Measurements from ENCODE around the gene ATF5. TPM values are rescaled to one million over a fixed set of nuclear protein-coding genes. Genes with fewer than 3 reads are reported as not detected.

ATF5 gene
- total RNA-seq, 2 experiments from 2014 or later: 7.1 to 9.3 TPM

- peak; percentile 73 for ATAC-seq
- Mint-ChIP-seq H3K9me3 (ENCODE audit: insufficient read depth) (no peaks in the 10 kb centered on the region), H3K27ac (peak within 1 kb of the TSS; percentile 87), H3K4me3 (peak within 1 kb of the TSS; percentile 53), H3K4me1 (ENCODE audit: low read depth) (peaks cover 37% of the 10 kb centered on the region), H3K36me3 (ENCODE audit: low read depth) (no peaks in the 10 kb centered on the region), H3K27me3 (ENCODE audit: low read depth) (no peaks in the 10 kb centered on the region)
- POLR2A ChIA-PET: interaction anchor here (0.5 to 3.8 kb wide), 6 partner anchors 11 to 36 kb away, joined by 3 to 27 read pairs (median 4); partner anchors contain the start of genes ATF5 and NUP62
- peak; percentile 72 for DNase-seq
- CTCF ChIA-PET: interaction anchor here (0.6 to 1.3 kb wide), 2 partner anchors 31 to 214 kb away, joined by 3 to 4 read pairs; no protein-coding TSS in a partner anchor
Observed at GRCh38 chr19:49896863-49897621, 32.0 kb upstream of the ATF5 start, which contains the start of gene IL4I1. Gene IL4I1, minus strand, starts transcription at chr19:49896887. Its CDS starts 727 bp downstream, at chr19:49896160.

- no peaks in the 10 kb centered on the region for H3K9me3 Mint-ChIP-seq (ENCODE audit: insufficient read depth)
- H3K36me3 Mint-ChIP-seq (ENCODE audit: low read depth): peaks cover 32% of the 10 kb centered on the region
- ChIA-PET POLR2A (no interaction called here), CTCF (interaction anchor here (1.5 kb wide), 1 partner anchor 14 kb away, joined by 3 read pairs; no protein-coding TSS in a partner anchor)
- no peak overlapping the region for H3K27ac Mint-ChIP-seq
- no peaks in the 10 kb centered on the region for H3K27me3 Mint-ChIP-seq (ENCODE audit: low read depth)
- H3K4me1 Mint-ChIP-seq (ENCODE audit: low read depth): peaks cover 11% of the 10 kb centered on the region
- no peak overlapping the region for H3K4me3 Mint-ChIP-seq
- ATAC-seq (no peak), DNase-seq (no peak)
Observed at GRCh38 chr19:49904136-49904535, 24.9 kb upstream of the ATF5 start.

DNA sequence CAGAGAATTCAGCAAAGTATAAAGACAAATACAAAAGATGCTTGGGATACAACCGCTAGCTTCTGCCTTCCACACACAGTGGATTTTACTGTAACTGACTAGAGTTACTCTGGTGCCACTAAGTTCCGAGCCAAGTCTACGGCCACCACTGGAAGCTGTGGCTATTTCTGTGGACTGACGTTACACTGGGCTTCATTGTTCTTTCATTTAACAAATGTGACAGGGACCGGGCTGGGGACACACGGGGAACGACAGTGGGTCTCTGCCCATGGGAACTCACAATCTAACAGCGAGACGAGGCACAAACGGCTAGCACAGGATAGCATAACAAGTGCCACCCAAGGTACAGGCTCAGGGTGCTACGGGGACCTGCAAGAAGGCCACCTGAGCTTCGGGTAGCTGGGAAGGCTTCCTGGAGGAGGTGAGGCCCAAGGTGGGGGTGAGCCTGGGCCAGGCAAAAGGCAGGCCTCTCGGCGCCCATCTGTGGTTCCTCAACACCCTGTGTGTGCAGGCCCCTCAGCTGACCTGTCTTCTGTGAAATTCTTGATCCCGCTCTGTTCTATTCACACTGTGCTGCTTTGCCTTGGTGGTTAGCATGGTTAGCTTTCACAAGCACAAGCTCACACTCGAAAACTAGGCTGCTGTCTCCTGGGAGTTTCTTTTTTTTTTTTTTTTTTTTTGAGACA lies 22.0 kb upstream of the ATF5 start:
- Mint-ChIP-seq H3K9me3 (ENCODE audit: insufficient read depth) (no peaks in the 10 kb centered on the region), H3K36me3 (ENCODE audit: low read depth) (peaks cover 49% of the 10 kb centered on the region), H3K27me3 (ENCODE audit: low read depth) (no peaks in the 10 kb centered on the region), H3K4me3 (no peak overlapping the region), H3K4me1 (ENCODE audit: low read depth) (peaks cover 22% of the 10 kb centered on the region), H3K27ac (no peak overlapping the region)
- ChIA-PET CTCF (no interaction called here), POLR2A (no interaction called here)
- no peak for ATAC-seq
- DNase-seq: no peak

- H3K27me3 Mint-ChIP-seq (ENCODE audit: low read depth): no peaks in the 10 kb centered on the region
- ChIA-PET CTCF (no interaction called here), POLR2A (interaction anchor here (0.9 kb wide), 1 partner anchor 10 kb away, joined by 5 read pairs; the partner anchor contains the start of gene IL4I1)
- no peaks in the 10 kb centered on the region for H3K9me3 Mint-ChIP-seq (ENCODE audit: insufficient read depth)
- ATAC-seq (no peak), DNase-seq (no peak)
- H3K4me1 Mint-ChIP-seq (ENCODE audit: low read depth): peaks cover 26% of the 10 kb centered on the region
- no peak overlapping the region for H3K4me3 Mint-ChIP-seq
- no peak overlapping the region for H3K27ac Mint-ChIP-seq
- peaks cover 54% of the 10 kb centered on the region for H3K36me3 Mint-ChIP-seq (ENCODE audit: low read depth)
Observed at GRCh38 chr19:49907745-49908446, 21.1 kb upstream of the ATF5 start.

GRCh38 chr19:49908480-49909420 lies 20.3 kb upstream of the ATF5 start:
- H3K4me3 Mint-ChIP-seq: no peak overlapping the region
- H3K9me3 Mint-ChIP-seq (ENCODE audit: insufficient read depth): no peaks in the 10 kb centered on the region
- peaks cover 31% of the 10 kb centered on the region for H3K4me1 Mint-ChIP-seq (ENCODE audit: low read depth)
- no peaks in the 10 kb centered on the region for H3K27me3 Mint-ChIP-seq (ENCODE audit: low read depth)
- ATAC-seq (no peak), DNase-seq (no peak)
- POLR2A ChIA-PET: interaction anchor here (0.9 to 1.8 kb wide), 3 partner anchors 9 to 21 kb away, joined by 3 to 7 read pairs (median 5); partner anchors contain the start of genes ATF5, IL4I1 and NUP62
- CTCF ChIA-PET: no interaction called here
- H3K27ac Mint-ChIP-seq: peak overlapping the region; percentile 30
- peaks cover 63% of the 10 kb centered on the region for H3K36me3 Mint-ChIP-seq (ENCODE audit: low read depth)

- H3K9me3 Mint-ChIP-seq (ENCODE audit: insufficient read depth): no peaks in the 10 kb centered on the region
- ATAC-seq (no peak), DNase-seq (no peak)
- no peak overlapping the region for H3K4me3 Mint-ChIP-seq
- POLR2A ChIA-PET: interaction anchor here (0.6 to 1.8 kb wide), 4 partner anchors 10 to 319 kb away, joined by 3 to 7 read pairs (median 4); partner anchors contain the start of genes ATF5 and NUP62
- CTCF ChIA-PET: no interaction called here
- H3K27me3 Mint-ChIP-seq (ENCODE audit: low read depth): no peaks in the 10 kb centered on the region
- H3K4me1 Mint-ChIP-seq (ENCODE audit: low read depth): peaks cover 30% of the 10 kb centered on the region
- peaks cover 74% of the 10 kb centered on the region for H3K36me3 Mint-ChIP-seq (ENCODE audit: low read depth)
- no peak overlapping the region for H3K27ac Mint-ChIP-seq
Observed at GRCh38 chr19:49910179-49910578, 18.8 kb upstream of the ATF5 start.

- Mint-ChIP-seq H3K27me3 (ENCODE audit: low read depth) (no peaks in the 10 kb centered on the region), H3K27ac (peak overlapping the region; percentile 44), H3K36me3 (ENCODE audit: low read depth) (peaks cover 74% of the 10 kb centered on the region), H3K4me3 (no peak overlapping the region), H3K9me3 (ENCODE audit: insufficient read depth) (no peaks in the 10 kb centered on the region), H3K4me1 (ENCODE audit: low read depth) (peaks cover 31% of the 10 kb centered on the region)
- DNase-seq (no peak), ATAC-seq (no peak)
- ChIA-PET CTCF (interaction anchor here (1.1 to 1.5 kb wide), 2 partner anchors 11 to 17 kb away, joined by 4 to 5 read pairs; partner anchors contain the start of genes ATF5 and NUP62), POLR2A (interaction anchor here (0.6 to 1.7 kb wide), 6 partner anchors 9 to 34 kb away, joined by 3 to 16 read pairs (median 4); partner anchors contain the start of genes AKT1S1, ATF5, NUP62 and TBC1D17)
Observed at GRCh38 chr19:49911381-49912145, 17.4 kb upstream of the ATF5 start.

DNA sequence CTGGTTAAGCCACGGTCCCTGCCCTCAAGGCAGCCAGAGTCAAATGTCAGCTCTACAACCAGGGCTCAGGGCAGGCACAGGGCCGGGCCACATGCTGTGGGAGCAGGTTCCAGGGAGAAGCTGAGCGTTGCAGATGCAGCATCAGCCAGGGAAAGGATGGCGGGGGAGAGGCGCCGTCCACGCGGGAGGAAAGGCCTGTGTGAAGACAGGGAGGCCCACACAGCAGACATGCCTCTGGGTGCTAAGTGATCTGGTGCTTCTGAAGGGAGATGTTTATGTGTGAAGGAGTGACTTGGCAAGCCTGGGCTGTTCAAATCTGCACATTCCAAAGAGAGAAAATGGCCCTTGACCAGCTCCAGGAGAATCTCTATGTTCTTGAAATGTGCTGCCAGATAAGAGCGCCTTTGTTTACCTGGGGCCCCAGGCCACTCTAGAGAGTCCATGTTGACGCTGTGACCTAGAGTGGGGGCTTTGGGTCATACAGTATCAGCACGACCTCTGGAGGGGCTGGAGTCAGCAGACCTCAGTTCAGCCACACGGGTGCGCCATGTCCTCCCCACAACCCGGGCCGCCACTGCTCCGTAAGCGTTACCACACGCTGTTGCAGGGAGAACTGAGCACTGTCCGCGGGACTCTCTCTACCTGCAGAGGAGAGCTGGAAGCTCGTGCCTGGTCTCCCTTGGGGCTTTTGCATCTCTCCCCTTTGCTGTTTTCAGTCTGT lies 15.9 kb upstream of the ATF5 start:
- POLR2A ChIA-PET: interaction anchor here (1.1 kb wide), 1 partner anchor 16 kb away, joined by 3 read pairs; the partner anchor contains the start of genes ATF5 and NUP62
- CTCF ChIA-PET: interaction anchor here (2.3 kb wide), 1 partner anchor 15 kb away, joined by 6 read pairs; no protein-coding TSS in a partner anchor
- Mint-ChIP-seq H3K27ac (no peak overlapping the region), H3K27me3 (ENCODE audit: low read depth) (no peaks in the 10 kb centered on the region), H3K4me3 (no peak overlapping the region), H3K9me3 (ENCODE audit: insufficient read depth) (no peaks in the 10 kb centered on the region), H3K36me3 (ENCODE audit: low read depth) (peaks cover 70% of the 10 kb centered on the region), H3K4me1 (ENCODE audit: low read depth) (peaks cover 34% of the 10 kb centered on the region)
- DNase-seq (no peak), ATAC-seq (no peak)

DNA sequence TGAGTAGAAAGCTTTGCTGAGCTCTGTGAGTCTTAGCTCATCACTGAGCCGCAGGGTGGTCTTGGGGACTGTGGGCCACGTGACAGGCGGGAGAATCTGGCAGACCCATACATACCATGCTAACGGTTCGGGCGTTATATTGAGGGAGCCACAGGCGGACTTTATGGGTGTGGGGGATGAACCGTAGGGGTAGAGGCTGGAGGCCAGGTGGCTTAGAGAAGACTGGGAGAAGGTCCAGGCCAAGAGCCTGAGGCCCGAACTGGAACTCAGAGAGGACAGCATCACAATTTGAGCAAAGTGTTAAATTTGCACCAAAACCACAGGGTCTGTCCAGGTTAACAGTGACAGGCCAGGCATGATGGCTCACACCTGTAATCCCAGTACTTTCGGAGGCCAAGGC lies 15.3 kb upstream of the ATF5 start:
- Mint-ChIP-seq H3K27ac (no peak overlapping the region), H3K4me1 (ENCODE audit: low read depth) (peaks cover 34% of the 10 kb centered on the region), H3K27me3 (ENCODE audit: low read depth) (no peaks in the 10 kb centered on the region), H3K9me3 (ENCODE audit: insufficient read depth) (no peaks in the 10 kb centered on the region), H3K36me3 (ENCODE audit: low read depth) (peaks cover 70% of the 10 kb centered on the region), H3K4me3 (no peak overlapping the region)
- ChIA-PET POLR2A (interaction anchor here (1.1 kb wide), 1 partner anchor 16 kb away, joined by 3 read pairs; the partner anchor contains the start of genes ATF5 and NUP62), CTCF (interaction anchor here (1.3 to 2.3 kb wide), 2 partner anchors 14 to 45 kb away, joined by 3 to 6 read pairs; no protein-coding TSS in a partner anchor)
- no peak for ATAC-seq
- no peak for DNase-seq

Measured in activated CD8-positive, alpha-beta T cell treated with anti-CD3 and anti-CD28 coated beads, Interleukin-2, amount 10 ng/mL, durations not matched to agents 7 days and 5 days (primary cell).